PFSK-1 (cell line): Measurements from ENCODE around the gene RP2.

Experiments used
- FOXP2 ChIP-seq: optimal IDR thresholded peaks from 2 replicates; pipeline ENCODE3; 2011; ENCODE audit warnings: borderline replicate concordance, control low read depth, inconsistent platforms; ENCODE audit not compliant: insufficient read depth; ENCODE audit errors: extremely low read length, extremely low read depth
- POLR2AphosphoS5 ChIP-seq: IDR thresholded peaks from 2 replicates; pipeline ENCODE4 v1.6.1; 2012; ENCODE audit warnings: low read depth, mild to moderate bottlenecking, control low read depth, low read length, moderate library complexity
- REST ChIP-seq, 2 experiments: IDR thresholded peaks; 2 replicates each; pipeline versions ENCODE4 v1.6.1 to v1.8.0; 2011 to 2012; ENCODE audit warnings: low read depth in 2 of 2, low read length in 2 of 2, control low read depth in 1 of 2, inconsistent platforms in 1 of 2, mild to moderate bottlenecking in 1 of 2, moderate library complexity in 1 of 2; ENCODE audit not compliant: insufficient read depth in 1 of 2
- SIN3A ChIP-seq: IDR thresholded peaks from 2 replicates; pipeline ENCODE4 v1.6.1; 2012; ENCODE audit warnings: mild to moderate bottlenecking, low read length, moderate library complexity, borderline replicate concordance; ENCODE audit not compliant: insufficient read depth
- TAF1 ChIP-seq: IDR thresholded peaks from 2 replicates; pipeline ENCODE4 v1.6.1; 2012; ENCODE audit warnings: low read length, control low read depth, borderline replicate concordance; ENCODE audit not compliant: insufficient read depth

RP2 gene

GRCh38 chrX:46920235-46920634 lies 83.4 kb downstream of the RP2 start:
- TF ChIP-seq TAF1 (no peak), REST (IDR thresholded peaks at IDR 0.05; ENCODE audit: insufficient read depth in 1 of 2, low read depth in 2 of 2, low read length in 2 of 2) (no peak)

GRCh38 chrX:46922611-46923010 lies 85.8 kb downstream of the RP2 start:
- no peak for TF ChIP-seq REST (IDR thresholded peaks at IDR 0.05; ENCODE audit: insufficient read depth in 1 of 2, low read depth in 2 of 2, low read length in 2 of 2)

- no peak for TF ChIP-seq REST (IDR thresholded peaks at IDR 0.05; ENCODE audit: insufficient read depth in 1 of 2, low read depth in 2 of 2, low read length in 2 of 2)
Observed at GRCh38 chrX:46927718-46928117, 90.9 kb downstream of the RP2 start.

- no peak for TF ChIP-seq TAF1
- TF ChIP-seq REST (IDR thresholded peaks at IDR 0.05; ENCODE audit: insufficient read depth in 1 of 2, low read depth in 2 of 2, low read length in 2 of 2): no peak
- TF ChIP-seq SIN3A: no peak
- TF ChIP-seq POLR2AphosphoS5: no peak
- TF ChIP-seq FOXP2: no peak
Observed at GRCh38 chrX:46929439-46930261, 92.8 kb downstream of the RP2 start.
